GM19397 (cell line): ENCODE data around the gene GIPR.
"Not testable (repeated sequence)": the region's sequence is repeated elsewhere in the genome, so short reads cannot be mapped to it uniquely, and the experiment has no call there.

Experiments
- ATAC-seq: cut with Tn5 transposase; IDR thresholded peaks from one replicate; pipeline ENCODE4 v1.9.1; 2021; ENCODE audit warnings: mild to moderate bottlenecking, moderate library complexity; ENCODE audit not compliant: unreplicated experiment

Gene GIPR

DNA sequence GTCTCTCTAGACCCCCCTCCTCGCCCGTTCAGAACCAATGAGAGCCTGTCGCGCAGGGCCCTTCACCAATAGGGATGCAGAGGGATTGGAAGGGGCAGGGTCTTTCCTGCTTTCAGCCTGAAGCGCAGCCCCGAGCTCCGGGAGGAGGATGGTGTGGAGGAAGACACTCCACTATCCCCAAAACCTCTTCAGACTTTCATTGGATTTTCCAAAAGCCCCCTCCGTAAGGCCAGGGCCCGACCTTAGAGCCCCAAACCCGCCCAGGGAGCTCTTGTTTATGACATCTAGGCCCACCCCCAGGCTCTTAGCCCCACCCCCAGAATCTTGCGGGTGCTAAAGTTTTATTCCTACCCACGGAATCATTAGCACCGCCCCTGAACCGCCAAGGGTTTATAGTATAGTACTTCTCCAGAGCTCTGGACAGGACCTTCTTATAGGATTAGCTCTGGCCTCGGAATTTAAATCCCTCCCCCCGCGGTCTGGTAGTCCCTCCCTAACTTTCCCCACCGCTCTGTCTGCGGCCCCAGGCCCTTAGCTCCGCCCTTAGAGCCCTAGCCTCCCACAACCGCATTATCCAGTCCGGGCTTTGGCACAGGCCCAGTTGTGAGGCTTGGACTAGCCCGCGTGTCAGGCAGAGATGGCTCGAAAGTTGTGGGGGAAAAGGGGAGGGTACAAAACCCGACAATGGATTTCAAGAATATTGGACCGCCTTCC, 22.2 kb upstream of the GIPR start:
- ATAC-seq = peak; percentile 30

DNA sequence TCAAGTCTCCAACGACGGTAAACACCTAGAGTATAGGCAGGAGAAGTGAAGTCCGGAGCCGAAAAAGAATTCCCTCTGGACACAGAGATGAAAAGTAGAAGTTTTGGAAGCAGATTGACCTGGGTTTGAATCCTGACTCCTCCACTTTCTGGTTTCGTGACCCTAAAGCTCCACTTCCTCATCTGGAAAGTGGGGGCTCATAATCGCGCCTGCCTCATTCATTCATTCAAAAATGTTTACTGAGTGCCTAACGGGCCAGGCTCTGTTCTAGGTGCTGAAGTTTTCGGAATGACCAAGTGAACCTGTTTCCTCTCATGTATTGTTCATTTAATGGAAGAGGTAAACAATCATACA, 21.7 kb upstream of the GIPR start:
- ATAC-seq = no peak

DNA sequence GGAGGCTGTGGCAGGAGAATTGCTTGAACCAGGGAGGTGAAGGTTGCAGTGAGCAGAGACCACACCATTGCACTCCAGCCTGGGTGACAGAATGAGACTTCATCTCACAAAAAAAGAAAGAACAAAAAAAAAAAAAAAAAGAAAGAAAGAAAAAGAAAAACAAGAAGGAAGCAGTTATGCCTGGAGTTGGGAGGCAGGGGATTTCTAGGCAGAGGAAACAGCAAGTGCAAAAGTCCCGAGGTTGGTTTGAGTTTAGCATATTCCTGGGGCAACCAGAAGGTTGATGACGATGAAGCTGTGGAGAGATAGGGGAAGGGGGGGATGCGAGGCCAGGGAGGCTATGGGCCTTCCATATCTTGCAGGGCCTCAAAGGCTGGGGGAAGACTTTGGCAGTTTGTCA, 17.3 kb upstream of the GIPR start:
- no peak for ATAC-seq

DNA sequence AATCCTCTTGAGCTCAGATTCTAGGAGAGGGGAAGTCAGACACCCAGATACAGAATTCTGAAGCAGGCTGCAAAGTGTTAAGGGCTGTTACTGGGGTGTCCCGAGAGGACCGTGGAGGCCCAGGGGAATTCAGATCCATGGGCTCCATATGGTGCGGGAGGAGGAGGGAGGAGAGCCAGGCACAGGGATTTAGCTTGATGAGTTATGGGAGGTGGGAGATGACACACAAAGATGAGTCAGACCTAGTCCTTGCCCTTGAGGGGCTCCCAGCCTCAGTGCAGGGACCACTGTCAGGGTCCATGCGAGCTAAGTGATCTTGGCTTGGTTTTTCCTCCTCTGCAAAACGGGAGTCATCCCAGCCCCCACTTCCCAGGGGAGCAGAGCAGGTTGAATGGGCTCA, 14.4 kb upstream of the GIPR start:
- no peak for ATAC-seq

DNA sequence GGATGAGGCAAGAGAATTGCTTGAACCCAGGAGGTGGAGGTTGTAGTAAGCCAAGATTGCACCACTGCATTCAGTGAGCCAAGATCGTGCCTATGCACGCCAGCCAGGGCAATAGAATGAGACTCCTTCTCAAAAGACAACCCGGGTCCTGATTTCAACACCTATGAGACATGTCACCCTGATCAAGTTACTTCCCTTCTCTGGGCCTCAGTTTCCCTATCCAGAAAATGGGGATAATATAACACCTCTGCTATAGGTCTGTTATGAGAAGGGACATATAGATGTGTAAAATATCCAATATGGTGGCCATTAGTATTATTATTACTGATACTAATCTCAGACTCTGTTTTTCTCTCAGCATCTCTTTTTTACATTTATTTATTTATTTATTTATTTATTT, 12.9 kb upstream of the GIPR start:
- ATAC-seq = no peak

DNA sequence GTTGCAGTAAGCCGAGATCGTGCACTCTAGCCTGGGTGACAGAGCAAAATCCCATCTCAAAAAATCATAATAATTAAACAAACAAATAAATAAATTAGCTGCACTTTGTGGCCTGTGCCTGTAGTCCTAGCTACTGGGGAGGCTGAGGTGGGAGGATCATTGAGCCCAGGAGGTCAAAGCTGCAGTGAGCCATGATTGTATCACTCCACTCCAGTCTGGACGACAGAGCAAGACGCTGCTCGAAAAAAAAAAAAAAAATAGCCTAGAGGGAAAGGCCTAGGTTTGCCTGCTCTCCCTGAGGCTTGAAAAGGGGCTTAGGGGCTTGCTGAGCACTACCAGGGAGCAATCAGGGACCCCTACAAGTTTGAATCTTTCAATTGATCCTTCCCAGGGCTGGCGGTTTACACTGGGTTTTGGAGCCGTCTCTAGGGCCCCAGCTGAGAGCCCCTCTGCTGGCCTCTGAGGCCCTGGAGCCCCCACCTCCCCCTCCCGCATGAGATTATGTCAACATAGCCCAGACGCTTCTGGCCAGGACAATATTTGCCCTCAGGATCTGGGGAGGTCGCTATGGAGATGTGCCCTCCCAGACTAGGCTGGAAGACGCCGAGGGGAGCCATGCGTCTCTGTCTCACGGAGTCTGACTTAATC, 10.4 kb upstream of the GIPR start:
- ATAC-seq = no peak

DNA sequence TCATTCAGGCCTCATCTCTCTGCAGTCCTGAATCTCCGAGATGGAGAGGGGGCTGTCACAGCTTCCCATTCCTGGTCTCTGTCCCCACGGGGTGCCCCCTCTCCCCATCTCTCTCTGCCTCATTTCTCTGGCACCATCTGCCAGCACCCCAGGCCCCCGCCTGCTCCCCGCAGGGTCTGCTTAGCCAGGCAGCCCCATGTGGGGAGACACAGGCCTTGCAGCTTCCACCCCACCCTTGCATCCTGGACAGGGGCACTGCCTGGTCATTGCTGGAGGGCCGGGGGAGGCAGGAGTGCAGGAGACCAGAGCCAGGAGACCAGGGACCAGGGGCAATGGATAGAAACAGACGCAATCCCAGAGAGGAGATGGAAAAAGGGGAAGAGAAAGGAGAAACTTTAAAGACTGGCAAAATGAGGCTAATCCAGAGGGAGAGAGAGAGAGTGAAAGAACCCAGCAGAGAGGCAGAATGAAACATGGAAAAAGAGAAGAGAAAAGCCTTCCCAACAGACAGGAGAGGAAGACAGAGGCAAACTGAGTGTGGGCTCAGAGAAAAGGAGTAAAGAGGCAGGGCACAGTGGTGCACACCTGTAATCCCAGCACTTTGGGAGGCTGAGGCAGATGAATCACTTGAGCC, 8.8 kb upstream of the GIPR start:
- ATAC-seq = no peak

DNA sequence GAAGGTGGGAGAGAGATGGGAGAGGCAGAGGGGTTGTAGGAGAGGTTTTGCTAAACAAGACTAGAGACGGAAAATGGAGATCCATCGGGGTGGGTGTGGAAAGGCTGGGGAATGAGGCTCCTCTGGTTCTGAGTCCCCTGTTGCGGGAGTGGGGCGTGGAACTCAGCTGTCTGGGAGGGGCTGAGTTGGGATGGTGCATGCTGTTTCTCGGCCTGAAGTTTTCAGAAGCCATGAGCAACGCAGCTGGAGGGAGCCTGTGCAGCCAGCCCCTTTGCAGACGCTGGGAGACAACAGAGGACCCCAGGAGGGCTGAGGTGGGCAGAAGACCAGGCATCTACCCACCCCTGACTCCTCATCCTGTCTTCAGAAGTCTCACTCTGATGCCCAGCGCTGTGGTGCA, 7.4 kb upstream of the GIPR start:
- no peak for ATAC-seq

DNA sequence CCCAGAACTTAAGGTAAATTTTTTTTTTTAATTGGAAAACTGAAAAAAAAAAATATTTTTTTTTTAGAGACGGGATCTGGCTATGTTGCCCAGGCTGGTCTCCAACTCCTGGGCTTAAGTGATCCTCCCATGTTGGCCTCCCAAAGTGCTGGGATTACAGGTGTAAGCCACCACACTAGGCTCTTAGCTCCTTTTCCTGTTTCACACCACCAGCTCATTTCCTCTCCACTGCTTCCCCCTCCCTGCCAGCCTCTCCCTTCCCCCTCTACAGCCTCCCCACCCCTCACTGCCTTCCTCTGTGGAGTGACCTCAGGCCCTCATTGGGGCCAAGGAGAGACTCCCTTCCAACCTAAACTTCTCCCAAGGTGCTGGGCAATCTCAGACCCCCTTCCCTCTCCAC, 4.2 kb upstream of the GIPR start:
- ATAC-seq = no peak

DNA sequence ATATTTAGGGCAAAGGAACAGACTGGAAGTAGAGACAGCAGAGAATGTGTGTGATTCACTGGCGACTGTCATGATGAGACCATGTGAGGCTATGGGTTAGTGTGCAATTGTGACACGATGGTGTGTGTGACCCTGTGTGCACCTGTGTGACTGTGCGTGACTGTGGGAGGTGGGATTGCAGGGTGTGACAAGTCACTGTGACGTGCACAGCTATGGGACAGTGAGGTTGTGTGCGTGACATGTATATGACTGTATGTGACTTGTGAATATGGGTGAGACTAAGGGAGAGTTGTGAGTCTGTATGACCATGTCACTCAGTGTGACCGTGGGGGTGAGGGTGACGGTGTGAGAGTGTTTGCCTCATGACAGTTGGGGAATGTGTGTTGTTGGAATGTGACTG, 3.4 kb upstream of the GIPR start:
- ATAC-seq = no peak

DNA sequence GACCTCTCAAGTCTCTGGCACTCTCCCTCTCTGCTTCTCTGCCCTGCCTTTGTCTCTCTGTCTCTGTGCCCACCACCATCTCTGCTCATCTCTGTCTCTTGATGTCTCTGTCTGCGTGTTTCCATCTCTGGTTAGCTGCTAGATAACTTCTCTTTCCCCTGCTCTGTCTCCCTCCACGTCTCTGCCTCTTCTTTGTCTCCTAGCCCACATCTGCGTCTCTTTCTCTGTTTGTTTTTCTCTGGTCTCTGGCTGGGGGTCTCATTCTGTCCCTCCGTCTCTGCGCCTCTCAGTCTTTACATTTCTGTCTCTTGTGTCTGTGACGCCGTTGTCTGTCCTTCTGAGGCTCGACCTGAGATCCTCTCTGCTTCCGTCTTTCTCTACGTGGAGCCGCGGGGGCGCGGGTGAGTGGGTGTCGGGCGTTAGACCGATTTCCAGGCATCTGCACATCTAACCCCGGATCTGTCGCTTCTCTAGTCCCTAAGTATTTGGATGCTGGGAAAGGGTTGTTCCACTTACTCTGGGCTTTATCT, 386 bp downstream of the GIPR start:
- no peak for ATAC-seq

DNA sequence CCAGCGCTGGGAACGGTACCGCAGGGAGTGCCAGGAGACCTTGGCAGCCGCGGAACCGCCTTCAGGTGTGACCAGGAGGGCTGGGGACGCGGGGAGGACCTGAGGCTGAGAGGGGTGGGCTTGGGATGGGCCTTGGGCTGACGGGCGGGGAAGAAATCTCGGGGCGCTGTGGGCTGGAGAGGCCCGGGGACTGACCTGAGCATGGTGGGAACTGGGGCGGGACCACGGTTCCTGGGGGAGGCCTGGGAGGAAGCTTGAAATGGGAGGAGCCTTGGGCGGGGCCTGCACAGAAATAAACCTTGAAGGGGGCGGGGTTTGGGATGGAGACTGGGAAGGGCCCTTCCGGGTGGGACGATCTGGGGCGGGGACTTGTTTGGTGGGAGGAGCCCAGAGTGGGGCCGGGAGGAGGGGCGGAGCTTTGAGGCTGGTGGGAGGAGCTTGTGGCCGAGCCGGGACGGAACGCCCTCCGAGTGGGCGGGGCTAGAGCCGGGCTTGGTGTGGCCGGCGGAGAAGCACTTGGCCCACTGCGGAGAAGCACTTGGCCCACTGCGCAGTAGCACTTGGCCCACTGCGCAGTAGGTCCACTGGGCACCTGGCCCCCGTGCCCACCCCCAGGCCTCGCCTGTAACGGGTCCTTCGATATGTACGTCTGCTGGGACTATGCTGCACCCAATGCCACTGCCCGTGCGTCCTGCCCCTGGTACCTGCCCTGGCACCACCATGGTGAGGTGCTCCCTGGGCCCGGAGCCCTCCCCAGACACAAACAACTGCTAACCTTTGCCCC, 2.8 kb downstream of the GIPR start:
- peak; percentile 53 for ATAC-seq

DNA sequence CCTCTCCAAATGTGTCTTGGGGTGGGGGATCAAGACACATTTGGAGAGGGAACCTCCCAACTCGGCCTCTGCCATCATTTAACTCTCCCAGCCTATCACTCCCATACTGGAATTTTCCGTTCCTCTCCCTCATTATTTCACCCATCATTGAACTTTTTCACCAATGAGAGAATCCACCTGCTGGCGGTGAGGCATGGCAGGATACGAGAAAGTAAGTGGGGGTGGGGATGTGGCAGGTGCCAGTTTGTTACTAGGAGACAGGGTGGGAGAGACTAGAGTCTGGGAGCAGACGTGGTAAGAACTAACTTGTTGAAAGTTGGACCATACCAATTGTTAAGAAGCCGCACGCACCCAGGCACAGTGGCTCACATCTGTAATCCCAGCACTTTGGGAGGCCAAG, 6.9 kb downstream of the GIPR start:
- no peak for ATAC-seq

DNA sequence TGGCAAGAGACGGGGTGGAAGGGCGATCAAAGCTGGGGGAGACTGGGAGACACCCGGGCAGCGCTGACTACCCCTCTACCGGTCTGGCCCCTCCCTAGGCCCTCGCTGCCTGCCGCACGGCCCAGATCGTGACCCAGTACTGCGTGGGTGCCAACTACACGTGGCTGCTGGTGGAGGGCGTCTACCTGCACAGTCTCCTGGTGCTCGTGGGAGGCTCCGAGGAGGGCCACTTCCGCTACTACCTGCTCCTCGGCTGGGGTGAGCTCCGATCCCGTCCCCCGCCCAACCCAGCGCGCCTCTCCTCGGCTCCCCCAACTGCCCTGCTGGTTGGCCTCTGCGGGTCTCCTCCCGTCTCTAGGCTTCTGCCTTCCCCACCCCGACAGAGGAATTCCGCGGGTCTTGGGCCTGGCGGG, 8.8 kb downstream of the GIPR start:
- no peak for ATAC-seq

DNA sequence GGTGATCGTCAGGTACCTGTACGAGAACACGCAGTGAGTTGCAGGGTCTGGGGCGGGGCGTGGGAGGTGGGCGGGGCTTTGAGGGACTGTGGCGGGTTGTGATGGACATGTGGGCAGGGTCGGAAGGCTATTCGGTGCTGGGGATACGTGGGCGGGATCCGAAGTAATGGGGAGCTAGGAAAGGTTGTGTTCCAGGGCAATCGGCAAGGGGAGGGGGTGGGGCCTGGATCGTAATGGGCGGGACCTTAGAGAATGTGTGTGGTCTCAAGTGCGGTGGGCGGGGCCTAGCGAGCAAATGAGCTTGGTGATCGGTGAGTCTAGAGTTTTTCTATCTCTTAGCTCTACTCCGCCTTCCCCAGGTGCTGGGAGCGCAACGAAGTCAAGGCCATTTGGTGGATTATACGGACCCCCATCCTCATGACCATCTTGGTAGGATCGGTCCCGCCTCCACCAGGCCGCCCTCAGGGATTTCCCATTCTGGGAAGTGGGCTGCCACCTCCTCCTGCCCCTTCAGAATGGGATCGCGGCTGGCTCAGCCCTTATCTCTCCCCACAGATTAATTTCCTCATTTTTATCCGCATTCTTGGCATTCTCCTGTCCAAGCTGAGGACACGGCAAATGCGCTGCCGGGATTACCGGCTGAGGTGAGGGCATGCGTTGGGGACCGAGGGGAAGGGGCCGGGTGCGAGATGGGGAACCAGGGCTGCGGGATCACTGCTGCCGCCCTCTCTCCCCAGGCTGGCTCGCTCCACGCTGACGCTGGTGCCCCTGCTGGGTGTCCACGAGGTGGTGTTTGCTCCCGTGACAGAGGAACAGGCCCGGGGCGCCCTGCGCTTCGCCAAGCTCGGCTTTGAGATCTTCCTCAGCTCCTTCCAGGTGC, 9.6 kb downstream of the GIPR start:
- no peak for ATAC-seq

DNA sequence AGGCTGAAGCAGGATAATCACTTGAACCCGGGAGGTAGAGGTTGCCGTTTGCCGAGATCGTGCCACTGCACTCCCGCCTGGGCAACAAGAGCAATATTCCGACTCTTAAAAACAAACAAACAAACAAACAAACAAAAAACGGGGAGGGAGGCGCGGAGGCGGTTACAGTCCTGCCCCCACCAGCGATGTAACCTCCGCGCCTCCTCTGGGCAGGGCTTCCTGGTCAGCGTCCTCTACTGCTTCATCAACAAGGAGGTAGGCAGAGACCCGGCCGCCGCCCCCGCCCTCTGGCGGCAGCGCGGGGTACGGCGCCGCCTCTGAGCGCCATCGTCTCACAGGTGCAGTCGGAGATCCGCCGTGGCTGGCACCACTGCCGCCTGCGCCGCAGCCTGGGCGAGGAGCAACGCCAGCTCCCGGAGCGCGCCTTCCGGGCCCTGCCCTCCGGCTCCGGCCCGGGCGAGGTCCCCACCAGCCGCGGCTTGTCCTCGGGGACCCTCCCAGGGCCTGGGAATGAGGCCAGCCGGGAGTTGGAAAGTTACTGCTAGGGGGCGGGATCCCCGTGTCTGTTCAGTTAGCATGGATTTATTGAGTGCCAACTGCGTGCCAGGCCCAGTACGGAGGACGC, 13.5 kb downstream of the GIPR start:
- ATAC-seq = peak; percentile 79

DNA sequence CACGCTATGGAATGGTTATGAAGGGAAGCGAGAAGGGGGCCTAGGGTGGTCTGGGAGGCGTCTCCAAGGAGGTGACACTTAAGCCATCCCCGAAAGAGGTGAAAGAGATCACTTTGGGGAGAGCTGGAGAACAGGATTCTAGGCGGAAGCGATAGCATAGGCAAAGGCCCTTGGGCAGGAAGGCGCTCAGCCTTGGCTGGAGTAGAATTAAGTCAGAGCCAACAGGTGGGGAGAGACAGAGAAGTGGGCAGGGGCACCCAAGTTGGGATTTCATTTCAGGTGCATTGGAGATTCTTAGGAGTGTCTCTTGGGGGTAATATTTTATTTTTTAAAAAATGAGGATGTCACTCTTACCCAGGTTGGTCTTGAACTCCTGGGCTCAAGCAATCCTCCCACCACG, 14.1 kb downstream of the GIPR start:
- no peak for ATAC-seq

DNA sequence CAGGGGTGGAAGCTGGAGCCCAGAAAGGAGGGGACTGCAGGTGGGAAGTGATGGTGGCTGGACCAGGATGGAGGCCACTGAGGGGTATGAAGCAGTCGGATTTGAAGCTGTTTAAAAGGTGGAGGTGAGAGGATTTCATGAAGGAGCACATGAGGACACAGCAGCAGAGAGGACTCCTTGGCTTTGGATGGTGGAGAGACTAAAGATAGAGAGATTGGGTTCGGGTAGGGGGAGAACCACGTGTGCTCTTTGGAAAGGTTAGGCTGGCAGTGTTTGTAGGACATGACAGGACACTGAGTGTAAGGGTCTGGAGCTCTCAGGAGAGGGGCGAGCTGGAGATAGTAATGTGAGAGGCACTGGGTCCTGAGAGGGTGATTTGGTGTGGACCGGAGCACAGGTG, 14.9 kb downstream of the GIPR start:
- ATAC-seq = no peak

DNA sequence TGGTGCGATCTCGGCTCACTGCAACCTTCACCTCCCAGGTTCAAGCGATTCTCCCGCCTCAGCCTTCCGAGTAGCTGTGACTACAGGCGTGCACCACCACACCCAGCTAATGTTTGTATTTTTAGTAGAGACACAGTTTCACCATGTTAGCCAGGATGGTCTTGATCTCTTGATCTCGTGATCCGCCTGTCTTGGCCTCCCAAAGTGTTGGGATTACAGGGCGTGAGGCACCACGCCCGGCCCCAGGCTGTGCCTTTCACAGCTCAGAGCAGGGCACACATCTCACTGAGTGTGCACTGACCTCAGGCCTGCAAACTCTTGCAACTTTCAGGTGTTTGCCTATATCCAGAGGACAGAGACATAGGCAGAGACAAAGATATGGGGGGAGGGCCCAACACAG, 17.0 kb downstream of the GIPR start:
- ATAC-seq = not testable (repeated sequence)

DNA sequence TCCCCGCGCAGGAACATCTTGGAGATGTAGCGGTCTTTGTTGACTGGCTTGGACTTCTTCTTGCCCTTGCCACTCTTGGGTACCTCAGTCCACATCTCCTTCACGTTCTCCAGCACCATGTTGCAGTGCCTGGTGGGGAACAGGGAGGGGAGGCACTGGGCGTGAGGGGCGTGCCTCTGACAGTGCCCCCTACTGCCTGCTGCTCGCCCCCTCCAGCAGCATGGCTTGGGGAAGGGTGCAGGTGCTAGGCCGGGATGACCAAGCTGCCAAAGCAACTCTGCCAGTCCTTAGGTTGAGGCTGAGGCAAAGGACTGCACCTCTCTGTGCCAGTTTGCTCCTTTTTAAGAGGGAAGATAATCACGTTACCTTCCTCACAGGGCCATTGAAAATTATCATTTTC, 19.6 kb downstream of the GIPR start:
- ATAC-seq = no peak
